Prostate gland (tissue), 2 donors: Measurements from ENCODE around the gene ARHGAP18.

Experiments
- CTCF ChIP-seq, 4 experiments: fragments of 200-600 bp in 2 of 4; fragments of 450-650 bp in 2 of 4; sonication (generic) in 2 of 4; IDR thresholded peaks; 1 replicate in 3 of 4; 2 replicates in 1 of 4; pipeline ENCODE4 v1.5.1; 2016 to 2019; ENCODE audit warnings: antibody characterized with exemption in 4 of 4, mild to moderate bottlenecking in 2 of 4, moderate library complexity in 2 of 4
- POLR2AphosphoS5 ChIP-seq: sonication (generic); formaldehyde crosslinking; IDR thresholded peaks from one replicate; pipeline ENCODE4 v1.6.1; 2017; ENCODE audit warnings: antibody characterized with exemption

GRCh38 chr6:129753422-129753821 lies 43.4 kb upstream of the ARHGAP18 start:
- TF ChIP-seq POLR2AphosphoS5 (no peak), CTCF (IDR thresholded peaks at IDR 0.05) (no peak)
